NOMO-1 (cell line): ENCODE results near the gene PHETA2.
"Not testable (repeated sequence)": the region's sequence is repeated elsewhere in the genome, so short reads cannot be mapped to it uniquely, and the experiment has no call there.

Source experiments
- DNase-seq, 2 experiments: peaks; one replicate each; lab custom pipeline; 2025; ENCODE audit not compliant: unreplicated experiment in 2 of 2; lab: John Stamatoyannopoulos, UW

Gene PHETA2

DNA sequence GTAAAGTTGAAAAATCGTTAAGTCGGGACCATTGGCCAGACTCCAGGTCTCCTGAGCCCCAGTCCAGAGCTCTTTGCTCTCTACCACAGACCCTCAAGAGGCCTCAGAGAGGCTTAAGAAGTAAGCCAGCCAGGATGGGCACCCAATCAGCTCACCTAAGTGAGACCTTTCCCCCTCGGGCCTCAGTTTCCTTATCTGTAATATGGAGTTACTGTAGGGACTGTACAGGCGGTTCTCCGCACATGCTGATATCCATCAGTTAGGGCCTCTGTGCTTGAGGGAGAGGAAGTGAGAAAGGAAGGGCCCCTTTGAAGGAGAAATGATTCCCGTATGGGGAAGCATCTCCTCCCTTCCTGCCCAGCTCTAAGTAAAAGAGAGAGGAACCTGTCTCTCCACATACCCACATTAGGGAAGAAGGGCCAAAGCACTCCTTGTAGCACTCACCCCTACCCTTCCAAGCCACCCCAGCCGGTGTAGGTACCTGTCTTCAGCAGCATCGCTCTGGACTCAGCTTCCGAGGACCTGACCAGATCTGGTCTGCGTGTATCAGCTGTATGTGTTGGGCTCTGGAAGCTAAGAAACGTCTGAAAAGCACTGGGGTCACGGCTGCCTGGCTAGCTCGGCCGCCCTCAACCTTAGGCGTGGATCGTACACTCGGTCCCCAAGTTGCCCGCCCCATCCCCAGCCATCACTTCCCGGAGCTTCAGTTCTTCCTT, 4.1 kb upstream of the PHETA2 start:
- DNase-seq, result peak; percentile 74 to 75

DNA sequence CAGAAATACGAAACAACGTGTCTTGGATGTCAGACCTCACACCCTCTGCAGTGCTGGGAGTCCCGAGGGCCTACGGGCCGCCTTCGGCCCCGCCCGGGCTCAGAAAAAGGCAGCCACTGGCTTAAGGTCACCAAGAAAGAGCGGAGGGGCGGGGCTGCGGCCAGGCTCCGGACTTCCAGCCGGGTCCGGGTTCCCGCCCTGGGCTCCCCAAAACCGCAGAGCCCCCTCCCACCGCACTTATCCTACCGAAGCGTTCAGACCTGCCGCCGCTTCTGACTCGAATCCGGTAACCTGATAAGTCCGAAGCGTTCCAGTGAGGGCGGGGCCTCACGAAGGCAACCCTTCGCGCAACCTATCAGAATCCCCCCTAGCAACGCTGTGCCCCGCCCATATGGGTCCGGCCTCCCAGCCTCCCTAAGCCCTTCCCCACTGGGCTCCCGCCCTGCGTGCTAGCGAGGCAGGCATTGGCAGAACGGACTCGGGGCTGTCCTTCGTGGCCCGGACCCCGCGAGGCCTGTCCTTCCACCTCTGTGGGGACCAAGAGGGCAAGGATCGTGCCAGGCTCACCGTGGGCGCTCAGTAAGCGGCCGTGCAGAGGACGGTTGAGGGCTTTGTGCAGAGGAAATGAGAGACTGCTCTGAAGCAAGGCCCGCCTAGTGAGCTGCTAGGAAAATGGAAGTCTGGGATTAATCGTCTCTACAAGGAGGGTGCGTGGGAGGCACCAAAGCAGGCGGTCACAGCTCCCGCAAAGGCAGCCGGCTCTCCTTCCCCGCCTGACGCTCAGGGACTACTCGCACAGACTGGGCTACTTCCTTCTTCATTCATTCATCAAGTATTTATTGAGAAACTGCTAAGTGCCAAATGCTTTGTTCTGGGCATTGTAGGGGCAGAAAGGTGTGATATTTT, 3.3 kb upstream of the PHETA2 start, which contains the start of gene NAGA:
Gene NAGA, minus strand, starts transcription at position 296 of the 906 bp plus-strand sequence. CDS start 515 bp downstream, outside the sequence.
- DNase-seq, result peak; percentile 98 to 99

DNA sequence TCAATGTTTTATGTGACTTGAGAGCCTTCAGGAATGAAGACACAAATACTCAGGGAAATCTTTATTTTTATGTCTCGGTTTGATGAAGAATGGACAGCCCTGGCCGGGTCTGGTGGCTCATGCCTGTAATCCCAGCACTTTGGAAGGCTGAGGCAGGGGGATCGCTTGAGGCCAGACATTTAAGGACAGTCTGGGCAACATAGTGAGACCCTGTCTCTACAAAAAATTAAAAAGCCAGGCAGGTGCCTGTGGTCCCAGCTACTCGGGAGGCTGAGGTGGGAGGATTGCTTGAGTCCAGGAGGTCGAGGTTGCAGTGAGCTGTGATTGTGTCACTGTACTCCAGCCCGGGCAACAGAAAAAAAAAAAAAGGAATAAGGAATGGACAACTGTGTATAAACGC, 2.5 kb upstream of the PHETA2 start:
- DNase-seq, result not testable (repeated sequence)

DNA sequence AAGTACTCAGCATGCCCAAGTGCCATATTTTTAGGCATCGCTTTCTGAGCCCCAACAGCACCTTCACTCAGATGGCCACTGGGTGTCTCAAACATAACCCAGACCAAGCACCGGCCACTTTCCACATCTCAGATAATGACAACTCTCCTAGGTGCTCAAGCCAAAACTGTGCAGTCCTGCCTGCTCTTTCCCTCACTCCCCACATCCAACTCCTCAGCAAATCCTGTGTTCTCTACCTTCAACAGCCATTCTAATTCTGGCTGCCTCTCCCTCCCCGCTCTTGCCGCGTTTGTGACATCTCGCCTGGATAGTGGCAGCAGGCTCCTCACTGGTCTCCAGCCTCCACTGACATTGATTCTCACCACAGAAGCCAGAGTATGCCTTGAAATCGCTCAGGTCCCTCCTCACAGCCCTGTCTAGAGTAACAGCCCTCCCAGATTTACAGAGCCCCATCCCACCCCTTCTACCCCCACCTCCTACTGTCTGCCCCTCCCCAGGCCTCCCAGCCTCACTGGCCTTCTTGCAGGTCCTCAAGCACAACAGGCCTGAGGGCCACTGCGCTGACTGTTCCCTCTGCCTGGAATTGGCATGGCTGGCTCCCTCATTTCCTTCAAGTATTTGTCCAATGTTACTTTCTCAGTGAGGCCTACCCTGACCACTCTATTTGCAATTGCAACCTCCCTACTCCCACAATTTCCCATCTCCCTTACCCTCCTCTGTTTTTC, 1.3 kb upstream of the PHETA2 start:
- peak in 1 of 2 experiments; percentile 17 for DNase-seq

DNA sequence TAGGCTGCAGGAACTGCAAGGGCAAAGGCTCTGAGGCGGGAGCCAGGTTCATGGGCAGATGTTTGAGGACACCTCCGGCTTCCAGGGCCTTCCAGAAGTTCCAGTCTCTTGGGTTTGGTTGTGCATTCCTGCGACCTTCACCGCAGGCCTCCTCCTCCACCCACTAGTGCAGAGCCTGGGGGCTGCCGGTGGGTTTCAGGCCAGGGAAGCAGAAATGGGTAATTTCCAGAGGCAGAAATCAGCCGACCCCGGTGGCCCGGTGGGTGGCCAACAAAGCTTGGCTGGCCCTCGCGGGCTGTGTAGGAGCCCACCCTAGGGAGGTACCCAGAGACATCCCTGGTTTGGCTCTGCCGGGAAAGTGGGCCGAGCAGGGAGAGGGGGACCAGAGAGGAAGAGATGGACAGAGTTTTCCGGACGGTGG, 417 bp upstream of the PHETA2 start:
- no peak for DNase-seq

DNA sequence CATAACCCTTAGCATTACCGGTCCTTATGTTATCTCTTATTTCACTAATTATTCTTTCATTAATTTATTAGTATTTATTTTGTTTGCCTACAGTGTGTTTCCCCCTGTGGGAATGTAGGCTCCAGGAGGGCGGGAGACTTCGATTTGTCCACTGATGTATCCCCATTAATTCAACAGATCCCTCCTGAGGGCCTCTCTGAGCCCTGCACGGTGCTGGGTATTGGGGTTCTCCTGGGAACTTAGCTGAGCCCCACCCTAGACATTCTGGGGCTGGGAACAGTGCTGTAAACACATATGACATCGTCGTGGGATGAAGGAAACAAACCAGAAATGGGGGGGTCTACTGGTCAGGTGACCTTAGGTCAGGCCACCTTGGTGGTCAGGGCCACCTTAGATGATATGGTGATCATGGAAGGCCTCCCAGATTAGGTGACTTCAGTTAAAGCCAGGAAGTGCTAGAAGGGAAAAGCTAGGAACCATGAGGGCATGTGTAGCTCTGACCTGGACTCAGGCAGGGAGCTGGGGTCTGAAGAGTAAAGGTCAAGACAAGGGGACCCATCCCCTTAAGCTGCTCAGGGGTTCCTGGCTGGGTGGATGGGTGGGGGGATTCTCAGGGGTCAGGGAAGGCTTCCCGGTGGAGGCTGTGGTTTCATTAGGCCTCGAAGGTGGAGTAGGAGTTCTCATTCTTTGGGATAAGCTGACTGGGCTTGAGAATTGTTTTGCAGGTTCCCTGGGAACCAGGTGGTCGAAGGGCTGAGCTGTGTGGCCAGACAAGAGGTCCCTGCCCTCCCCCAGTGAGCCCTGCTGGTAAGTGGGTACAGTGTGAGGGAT, 1.0 kb downstream of the PHETA2 start:
- DNase-seq, result no peak

DNA sequence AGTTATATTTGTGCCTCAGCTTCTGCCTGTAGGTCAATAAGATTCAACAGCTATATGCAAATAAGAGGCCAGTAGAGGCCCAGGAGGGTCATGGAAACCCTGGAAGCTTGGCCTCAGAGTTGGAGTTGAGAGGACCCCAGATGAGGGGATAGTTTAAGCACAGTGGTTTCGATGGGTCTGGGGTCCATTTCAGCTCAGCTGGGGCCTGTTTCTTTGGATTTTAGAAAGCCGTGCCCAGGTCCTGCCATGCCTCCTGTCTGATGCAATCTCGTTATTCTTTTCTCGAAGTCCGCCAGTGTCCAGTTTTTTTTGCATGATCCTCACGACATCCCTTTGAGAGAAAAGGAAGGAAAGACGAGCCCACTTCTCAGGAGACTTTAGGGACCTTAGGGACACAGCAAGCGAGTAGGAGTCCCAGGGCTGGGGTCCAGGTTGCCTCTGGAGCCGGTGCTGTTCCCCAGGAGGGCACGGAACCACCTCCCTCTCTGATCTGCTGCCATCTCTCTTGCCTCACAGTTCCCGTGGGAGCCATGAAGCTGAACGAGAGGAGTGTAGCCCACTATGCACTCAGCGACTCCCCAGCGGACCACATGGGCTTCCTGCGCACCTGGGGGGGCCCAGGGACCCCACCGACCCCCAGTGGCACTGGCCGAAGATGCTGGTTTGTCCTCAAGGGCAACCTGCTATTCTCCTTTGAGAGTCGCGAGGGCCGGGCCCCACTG, 2.9 kb downstream of the PHETA2 start:
- DNase-seq, result no peak

DNA sequence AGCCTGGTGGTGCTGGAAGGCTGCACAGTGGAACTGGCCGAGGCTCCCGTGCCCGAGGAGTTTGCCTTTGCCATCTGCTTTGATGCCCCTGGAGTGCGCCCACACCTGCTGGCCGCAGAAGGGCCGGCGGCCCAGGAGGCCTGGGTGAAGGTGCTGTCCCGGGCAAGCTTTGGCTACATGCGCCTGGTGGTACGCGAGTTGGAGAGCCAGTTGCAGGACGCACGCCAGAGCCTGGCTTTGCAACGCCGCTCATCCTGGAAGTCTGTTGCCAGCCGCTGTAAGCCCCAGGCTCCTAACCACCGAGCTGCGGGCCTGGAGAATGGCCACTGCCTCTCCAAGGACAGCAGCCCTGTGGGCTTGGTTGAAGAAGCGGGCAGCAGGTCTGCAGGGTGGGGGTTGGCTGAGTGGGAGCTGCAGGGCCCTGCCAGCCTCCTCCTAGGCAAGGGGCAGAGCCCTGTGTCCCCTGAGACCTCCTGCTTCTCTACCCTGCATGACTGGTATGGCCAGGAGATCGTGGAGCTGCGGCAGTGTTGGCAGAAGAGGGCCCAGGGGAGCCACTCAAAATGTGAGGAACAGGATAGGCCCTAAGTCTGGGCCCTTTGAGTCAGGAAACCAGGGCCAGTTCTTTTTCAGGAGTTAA, 3.6 kb downstream of the PHETA2 start:
- DNase-seq, result no peak

DNA sequence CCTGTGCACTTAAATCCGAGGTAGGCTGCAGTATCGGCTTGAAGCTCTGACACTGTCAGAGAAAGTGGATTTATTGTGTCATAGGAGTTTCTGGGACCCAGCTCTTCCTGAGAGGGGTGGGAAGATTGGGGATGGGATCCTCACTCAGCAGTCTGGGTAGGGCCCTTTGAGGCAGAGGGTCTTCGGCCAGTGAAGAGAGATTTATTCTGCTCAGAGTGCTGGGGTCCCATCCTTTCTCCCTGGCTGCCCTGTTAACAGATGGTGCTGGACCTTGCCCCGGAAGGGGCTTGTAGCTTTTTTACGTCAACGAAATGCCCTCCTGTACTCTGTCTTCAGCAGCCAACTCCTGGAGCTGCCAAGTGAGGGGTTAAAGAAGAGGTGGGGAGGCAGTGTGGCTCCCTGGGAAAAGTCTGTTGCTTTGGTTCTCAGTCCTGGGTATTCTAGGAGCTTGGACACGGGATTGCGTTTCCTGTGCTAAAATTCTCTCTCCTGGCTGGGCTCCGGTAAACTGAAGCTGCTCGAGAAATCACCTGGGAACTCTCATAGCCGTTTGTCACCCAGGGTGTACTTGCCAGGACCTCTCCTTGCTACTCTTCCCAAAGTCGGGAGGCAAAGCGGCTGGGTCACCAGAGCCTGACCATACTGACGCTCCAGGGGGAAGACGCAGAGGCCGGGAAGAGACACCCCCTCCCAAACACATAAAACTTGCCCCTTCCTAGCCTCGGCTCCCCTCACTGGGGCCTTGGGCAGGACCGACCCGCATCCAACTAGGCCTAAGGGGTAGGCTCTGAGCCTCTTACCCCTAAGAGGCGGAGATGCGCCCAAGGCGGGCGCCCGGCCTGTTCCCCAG, 4.6 kb downstream of the PHETA2 start:
- no peak for DNase-seq

DNA sequence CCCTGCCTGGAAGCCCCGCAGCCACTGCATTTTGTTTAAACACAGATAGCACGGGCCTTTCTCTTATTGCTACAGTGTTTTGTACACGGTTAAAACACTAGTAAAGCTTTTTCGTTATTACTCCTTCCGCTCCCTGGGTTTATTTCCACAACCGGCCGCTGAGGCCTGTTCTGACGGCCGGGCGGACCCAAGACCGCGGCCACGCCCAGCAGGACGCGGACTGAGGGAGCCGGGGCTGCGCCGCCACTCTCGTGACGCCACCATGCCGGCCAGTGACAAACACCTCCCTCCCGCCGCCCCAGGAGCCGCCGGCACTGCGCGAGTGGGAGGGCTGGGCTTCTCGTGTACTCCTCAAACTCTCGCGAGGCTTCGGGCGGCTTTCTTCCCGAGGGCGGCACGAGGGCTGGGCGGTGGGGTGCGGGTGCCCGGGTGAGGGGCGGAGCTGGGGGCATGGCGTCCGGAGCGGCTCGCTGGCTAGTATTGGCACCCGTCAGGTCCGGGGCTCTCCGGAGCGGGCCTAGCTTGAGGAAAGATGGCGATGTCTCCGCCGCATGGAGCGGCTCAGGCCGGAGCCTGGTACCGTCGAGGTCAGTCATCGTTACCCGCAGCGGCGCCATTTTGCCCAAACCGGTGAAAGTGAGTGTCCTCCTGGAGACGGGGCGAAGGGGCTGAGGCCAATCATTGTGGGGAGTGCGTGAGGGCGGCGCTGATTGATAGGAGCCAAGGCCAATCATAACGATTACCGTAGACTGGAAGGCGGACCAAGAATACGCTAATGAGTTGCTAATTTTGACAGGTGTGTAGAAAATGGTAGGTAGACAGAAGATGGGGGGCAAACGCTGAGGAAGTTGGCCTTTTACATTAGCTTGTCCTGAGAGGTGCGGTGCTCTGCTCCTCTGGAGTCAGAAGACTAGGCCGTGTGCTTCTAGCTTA, 5.5 kb downstream of the PHETA2 start, which contains the start of gene SMDT1:
Gene SMDT1, plus strand, starts transcription at position 382 of the 933 bp plus-strand sequence. Its CDS starts 69 bp downstream, at position 451.
- peak; percentile 96 to 97 for DNase-seq

DNA sequence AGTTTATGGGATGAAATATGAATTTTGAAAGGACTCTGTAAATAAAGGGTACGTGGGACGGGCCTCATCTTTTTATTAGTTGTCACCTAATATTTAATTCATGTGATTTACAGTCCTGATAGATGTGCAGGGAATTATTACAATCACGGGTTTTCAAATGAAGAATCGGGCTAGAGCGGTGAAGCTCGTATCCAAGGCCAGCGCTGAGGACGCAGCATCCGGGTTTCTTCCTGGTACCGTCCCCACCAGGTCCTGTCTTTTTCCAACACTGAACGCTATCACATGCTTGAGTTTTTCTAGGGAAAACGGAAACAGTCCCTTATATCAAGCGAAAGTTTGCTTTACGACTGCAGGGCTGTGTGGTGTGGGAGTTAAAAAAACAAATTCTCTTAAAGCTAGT, 6.2 kb downstream of the PHETA2 start:
- peak in 1 of 2 experiments; percentile 10 for DNase-seq

DNA sequence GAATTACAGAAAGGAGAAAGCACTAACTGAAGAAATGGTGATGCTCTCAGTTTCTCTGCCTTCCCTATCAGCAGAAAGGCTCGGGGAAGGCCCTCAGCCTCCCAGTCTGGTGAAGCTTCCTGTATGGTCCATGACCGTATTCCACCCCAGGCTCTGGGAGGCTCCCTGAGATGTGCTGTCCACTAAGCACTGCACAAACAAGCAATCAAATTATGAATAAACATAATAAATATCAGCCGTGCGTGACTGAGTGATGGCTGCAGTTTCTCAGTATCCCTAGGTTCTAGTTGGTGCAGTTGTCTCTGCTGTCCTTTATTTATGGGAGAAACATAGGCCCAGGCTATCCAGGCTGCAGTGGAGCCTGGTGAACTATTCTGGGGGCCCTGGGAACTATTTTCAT, 9.1 kb downstream of the PHETA2 start:
- no peak for DNase-seq

DNA sequence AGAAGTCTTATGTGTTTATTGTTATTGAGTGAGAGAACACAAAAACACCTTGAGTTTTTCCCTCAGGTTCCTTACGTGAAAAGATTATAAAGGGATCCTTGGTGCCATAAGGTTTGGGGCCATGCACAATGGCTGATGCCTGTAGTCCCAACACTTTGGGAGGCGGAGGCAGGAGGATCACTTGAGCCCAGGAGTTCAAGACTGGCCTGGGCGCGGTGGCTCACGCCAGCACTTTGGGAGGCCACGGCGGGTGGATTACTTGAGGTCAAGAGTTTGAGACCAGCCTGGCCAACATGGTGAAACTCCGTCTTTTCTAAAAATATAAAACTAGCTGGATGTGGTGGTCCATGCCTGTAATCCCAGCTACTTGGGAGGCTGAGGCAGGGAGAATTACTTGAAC, 10.8 kb downstream of the PHETA2 start:
- DNase-seq, result no peak

DNA sequence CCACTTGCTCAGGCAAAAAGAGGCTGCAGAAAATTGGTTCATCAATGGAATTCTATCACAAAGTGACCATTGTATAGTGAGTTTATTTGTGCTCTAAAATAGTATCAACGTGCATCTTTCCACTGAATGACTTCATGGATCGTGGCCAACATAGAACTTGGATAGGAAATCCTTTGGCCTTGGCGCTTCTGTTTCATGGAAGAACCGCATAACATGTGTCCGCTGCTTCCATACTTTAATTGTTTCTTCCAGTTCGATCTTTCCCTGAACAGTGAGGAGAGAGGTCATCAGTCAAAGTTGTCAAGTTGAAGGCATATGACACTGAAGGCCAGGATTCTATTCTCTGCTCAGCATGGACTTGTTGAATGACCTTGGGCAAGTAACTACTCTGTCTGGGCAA, 12.0 kb downstream of the PHETA2 start:
- no peak for DNase-seq

DNA sequence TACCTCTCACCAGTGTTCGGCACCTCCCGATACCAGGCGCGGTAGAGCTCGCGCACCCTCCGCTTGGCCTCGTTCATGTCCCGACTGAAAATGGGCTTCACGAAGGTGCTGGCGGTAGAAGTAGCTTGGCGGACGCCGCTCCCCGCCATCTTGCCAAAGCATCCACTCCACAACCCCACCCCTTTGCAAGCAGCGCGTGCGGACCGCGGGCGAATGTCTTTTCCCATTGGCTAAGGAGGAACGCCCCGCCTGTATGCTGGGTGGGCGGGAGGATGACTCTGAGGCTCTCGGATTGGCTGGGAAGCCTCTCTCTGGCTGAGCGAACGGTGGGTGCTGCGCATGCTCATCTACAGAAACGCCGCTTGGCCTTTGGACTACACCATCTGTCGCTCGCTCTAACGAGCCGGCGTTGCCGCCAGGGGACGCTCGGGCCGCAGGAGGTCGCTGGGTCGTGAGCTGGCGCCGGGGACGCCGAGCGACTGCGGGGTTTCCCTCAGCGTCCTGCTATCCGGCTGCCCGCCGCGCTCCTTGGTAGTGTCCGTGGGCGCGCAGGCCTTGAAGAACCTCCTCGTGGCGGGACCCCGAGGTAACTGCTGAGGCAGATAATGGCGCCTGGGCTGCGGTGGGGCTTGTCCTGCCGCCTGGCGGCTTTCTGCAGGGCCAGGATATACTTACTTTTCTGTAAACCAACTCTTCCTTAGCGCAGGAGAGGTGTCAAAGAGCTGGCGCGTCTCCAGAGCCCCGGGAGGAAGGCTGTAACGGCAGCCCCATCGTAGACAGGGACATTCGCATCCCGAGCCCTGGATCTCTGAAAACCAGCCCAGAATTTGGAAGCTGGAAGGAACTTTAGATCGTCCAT, 16.8 kb downstream of the PHETA2 start, which contains the start of gene NDUFA6:
Gene NDUFA6, minus strand, starts transcription at position 177 of the 859 bp plus-strand sequence. Its CDS starts 28 bp downstream, at position 149.
- DNase-seq, result peak; percentile 99

DNA sequence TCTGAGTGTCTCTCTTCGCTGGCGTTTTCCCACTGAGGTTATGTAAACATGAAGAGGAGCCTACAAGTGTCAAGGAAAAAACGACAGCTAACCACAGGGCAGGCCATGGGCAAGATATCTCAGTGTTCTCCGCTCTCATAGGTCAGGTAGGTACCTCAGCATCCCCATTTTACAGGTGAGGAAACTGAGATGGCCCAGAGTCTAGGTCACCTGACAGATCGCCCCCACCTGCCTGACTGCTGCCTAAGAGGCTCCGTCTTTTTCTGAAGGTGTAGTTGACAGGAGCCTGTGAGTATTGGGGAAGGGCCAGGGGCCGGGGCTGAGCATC, 17.4 kb downstream of the PHETA2 start:
- no peak for DNase-seq
